HG03565 (cell line): ENCODE results near the gene LIPC.

Experiments
- ATAC-seq: cut with Tn5 transposase; IDR thresholded peaks from one replicate; pipeline ENCODE4 v1.9.1; 2021; ENCODE audit warnings: mild to moderate bottlenecking, moderate library complexity; ENCODE audit not compliant: unreplicated experiment

The LIPC gene

DNA sequence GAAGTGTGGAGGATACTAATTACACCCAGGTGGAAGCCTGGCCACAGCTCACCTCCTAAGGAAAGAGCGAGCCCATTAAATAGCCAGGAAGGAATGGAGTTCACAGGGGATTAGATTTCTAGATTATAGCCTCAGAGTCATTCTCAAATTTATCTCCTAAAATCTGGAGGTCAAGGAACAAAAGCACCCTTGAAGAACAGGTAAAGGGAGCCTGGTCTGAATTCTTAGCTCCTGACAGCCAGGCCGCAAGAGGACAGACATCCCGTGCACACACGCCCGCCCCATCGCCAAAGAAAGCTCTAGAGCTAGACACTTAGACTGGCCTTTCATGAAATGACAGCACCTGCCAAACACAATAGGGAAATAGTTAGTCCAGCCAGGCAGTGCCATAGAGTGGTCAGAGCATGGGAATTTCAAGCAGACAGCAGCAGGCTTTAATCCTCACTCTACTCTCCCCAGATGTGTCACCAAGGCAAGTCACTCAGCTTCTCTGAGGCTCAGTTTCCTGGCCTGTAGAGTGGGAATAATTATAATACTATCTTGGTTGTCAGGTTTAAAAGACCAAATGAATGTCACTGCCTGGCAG lies 59.2 kb downstream of the LIPC start:
- ATAC-seq = no peak

DNA sequence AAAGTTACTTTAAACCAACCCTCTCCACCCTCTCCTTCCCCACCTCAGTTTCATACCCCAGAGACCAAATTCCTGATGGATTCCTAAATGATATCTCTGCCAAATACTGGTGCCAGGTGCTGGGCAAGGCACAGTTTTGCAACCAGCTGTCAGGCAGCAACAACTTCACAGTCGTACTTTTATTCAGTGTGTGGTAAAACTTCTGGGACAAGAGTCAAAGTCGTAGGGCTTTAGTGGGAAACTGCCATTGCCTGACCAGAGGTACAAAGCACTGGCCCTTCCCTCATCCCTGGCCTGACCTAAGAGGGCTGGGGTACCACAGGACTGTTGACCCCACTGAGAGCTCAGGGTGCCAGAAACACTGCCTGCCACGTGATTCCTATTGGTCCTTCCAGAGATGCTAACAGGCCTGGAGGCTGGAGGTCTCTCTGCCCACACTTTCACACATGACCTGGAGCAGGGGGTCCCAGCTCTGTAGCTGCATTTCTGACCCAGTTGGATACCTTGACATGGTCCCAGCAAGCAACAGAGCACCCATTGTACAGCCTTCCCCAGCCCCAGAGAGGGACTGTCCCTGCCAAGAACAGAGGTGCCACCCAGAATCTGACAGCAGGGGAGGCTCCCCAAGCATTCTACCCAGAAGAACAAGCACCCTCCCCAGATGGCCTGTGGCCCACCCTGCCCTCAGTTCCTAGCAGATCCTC lies 59.9 kb downstream of the LIPC start:
- ATAC-seq = no peak

DNA sequence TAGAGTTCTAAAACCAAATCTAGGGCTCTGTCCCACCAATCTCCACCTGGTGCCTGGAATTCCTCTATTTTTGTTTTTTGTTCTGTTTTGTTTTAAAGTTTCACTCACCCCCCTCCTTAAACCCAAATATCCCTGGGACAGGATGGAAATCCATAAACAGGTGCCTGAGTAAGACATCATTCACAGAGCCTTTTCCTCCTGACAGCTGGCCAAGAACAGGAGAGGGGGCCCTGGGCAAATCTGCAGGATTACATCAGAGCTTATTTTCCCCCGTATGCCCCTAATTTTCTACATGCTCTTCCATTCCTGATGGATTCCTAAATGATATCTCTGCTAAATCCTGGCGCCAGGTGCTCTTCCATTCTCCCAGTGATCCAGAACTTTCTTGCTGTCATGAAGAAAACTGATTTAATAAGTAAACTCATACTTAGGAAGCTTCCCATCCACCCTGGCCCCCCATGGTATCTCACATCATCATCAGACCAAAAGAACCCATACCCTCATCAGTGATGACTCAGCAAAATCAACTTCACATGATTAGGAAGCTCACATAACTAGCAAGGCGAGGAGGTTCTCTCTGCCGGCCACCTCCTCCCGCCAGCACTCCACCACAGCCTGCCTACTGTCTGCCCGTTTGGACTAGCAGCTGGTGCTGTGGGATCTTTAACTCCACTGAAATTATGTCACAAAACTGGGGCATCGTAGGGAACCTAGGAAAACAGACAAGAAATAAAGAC lies 61.0 kb downstream of the LIPC start:
- ATAC-seq = no peak

DNA sequence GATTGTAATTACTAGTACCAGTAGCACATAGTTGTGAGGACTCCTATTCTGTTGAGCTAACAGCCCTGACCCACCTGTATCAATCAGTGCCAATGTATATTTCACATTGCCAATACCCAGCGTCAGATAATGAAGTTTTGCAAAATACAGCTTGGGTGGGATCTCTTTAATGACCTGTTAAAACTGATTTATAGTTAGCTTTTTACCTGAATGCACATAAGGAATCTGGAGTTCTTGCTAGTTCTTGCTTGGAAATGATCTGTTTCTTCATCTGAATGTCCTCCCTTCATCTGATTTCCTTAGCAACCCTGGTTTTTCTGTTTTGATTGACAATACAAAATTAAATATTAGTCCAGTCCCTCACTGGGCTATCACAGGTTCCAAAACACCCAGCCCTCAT lies 62.8 kb downstream of the LIPC start:
- ATAC-seq = no peak

DNA sequence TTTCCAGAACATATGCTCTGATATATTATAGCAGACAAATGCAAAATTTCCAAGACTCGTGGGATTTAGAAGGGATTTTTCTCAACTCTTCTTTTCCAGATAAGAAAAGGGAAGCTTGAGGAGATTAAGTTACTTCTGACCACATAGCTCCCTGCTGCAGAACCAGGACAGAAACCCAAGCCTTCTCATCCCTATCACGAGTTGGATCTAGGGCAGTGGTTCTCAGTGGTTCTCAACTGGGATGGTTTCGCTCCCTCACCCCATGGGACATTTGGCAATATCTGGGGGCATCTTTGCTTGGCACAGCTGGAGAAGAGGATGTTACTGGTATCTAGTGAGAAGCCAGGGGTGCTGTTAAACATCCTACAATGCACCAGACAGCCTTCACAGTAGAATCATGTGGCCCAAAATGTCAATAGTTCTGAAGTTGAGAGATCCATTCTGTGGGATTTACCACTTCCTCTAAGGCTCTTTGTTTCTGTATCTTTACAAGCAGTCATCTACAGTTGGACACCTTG lies 64.2 kb downstream of the LIPC start:
- no peak for ATAC-seq

DNA sequence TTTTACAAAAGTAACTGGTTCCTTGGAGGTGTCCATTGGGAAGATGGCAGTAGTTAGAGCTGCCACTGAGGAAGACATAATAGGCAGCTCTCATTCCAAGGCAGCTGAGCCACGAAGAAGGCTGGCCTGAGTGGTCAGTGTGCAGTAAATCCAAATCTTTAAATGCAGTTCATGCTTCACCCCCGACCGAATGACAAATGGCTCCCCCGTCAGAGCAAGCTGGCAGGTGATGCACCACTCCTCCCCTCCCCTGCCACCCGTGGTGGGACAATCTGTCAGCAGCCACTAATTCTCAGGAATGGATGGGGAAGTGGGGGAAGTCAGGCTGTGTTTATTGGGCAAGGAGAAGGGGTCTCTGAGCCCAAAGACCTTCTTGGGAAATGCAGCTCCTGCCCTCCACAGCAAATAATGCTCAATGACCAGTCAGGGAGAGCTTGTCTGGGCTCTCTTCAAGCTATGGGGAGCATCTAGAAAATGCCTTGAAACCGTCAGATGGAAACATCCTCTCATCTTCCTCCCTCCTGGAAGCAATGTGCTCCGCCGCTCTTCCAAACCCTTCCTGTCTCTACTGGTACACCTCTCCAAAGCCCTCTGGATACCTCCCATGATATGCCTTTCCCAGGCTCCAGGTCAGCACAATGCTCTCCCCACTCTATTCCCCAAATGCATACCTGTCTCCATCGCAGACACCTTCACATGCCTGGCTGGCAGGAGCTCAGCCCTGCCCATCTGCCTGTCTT lies 65.4 kb downstream of the LIPC start:
- no peak for ATAC-seq

DNA sequence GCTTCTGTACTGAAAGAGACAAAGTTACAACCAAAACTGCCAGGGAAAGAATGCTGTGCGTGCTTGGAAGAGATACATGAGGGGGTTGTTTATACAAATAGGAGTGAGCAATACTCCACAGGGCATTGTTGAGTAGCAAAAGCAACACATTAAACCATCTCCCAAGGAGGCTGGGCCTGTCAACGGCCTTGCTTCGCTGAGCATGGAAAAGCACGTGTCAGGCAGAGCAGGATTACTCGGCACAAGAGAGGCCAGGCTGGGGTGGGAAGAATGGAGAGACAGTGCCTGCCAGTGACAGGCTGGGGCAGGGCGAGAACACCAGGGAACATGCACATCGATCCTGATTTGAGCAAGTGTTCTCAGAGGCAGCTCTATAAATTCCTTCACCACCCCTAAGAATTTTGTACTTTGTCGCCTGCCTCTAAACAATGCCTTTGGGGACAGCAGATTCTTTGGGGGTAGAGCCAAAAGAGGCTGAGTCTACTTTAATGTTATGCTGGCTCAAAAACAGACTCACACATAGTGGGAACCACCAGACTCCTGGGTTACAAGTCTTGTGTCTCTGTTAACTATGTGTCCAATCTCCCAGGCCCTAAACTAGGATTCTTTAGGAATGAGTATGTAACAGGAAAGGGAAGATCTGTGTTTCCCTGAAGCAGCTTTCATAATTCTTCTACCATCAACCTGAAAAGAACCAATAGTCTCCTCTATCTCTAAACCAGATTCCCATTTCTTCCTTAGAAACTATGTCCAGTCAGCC lies 67.2 kb downstream of the LIPC start:
- ATAC-seq = no peak

DNA sequence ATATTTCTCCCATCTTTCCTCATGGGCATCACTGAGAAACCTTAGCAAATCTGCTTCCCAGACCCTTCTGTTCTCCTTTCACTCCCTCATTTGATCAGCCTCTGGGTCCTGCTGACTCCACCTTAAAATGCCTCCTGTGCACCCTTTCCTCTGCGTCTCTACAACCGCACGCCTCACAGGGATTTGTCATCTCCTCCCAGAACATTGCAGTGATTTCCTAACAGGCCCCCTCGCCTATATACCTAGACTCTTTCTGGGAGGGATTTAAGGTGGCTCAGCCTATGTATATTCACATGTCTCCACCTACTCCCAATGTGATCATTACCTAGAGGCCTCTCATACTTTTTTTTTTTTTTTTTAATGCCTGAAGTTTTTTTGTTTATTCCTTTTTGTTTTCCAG lies 69.2 kb downstream of the LIPC start:
- no peak for ATAC-seq

DNA sequence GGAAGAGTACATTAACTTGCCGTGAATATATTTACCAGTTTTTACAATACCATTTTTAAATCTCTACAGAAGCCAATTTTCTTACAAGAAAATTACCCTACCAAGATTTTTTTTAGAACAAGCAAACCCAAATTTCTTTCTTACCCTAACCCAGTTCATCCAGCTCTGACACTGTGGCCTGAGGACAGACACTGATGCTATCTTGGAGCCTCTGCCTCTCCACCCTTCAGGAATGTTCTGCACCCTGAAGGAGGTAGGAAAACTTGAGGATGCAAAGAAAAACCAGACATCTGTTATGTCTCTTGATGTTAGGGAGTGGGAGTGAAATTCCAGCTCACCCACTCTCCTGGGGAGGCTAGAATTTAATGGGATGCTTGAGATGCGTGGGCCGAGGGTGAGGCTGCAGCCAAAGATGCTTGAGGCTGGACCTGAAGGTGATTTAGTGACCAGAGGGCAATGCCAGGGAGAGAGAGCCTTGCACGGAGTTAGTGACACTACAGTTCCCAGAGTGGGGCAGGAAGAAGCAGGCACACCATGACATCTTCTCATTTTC lies 69.9 kb downstream of the LIPC start:
- ATAC-seq = no peak

DNA sequence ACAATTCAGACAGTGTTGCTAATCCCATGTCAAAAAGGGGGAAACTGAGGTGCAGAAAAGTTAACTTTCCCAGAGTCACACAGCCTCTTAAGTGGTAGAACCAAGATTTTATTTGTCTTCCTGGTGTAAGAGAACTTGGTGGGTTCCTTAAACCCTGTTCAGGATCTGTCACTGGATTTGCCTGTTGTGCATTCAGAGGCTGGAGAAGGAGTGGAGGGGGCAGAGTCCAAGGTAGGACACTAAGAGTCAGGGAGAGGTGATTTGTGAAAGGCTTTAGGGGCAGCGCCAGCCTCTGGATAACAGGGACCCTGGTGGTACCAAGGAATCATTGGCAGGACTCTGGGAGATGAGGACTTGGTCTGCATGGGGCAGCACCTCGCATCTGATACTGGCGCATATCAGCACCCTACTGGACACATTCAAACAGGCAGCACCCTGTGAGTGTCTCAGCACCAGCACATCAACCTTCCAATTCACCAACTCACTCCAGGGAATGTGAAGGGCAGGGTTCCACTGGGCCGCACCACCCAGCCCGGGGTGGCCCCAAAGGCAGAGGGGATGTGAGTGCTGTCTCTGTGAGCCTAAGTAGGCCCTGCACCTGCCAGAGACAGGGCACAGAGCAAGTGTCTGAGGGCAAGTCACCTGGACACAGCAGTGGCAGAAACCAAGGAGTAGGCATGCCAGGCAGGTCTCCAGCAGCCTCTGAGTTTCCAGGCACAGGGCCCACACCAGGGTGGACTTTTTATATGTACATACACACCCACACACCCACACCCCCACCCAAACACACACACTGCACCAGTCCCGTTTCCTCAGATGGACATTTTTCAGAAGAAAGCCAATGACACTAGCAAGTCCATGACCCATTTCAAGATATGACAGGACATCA lies 71.6 kb downstream of the LIPC start:
- no peak for ATAC-seq

DNA sequence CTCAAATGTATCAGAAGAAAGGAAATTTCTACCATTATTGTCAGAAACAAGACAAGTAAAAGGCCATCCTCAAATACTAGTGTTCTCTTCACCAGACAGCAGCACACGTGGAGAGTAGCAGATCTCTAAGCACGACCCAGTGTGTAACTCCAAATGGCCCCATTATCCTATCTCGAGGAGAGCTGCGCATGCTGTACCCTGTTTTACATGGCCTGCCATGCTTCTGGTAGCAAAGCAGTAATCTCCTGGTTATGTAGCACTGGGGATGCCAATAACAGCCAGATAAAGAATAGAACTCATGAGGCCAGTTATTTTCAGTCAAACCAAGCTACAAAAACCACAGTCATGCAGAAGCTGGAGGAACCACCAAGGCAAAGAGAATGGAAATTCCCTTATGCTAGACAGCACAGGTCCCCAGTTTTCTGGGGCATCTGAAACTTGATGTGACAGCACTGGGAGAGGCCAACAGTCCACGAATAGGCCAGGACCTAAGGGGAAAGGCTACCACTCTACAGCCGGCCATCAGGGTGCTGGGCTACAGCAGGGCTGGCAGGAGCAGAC lies 73.0 kb downstream of the LIPC start:
- no peak for ATAC-seq

DNA sequence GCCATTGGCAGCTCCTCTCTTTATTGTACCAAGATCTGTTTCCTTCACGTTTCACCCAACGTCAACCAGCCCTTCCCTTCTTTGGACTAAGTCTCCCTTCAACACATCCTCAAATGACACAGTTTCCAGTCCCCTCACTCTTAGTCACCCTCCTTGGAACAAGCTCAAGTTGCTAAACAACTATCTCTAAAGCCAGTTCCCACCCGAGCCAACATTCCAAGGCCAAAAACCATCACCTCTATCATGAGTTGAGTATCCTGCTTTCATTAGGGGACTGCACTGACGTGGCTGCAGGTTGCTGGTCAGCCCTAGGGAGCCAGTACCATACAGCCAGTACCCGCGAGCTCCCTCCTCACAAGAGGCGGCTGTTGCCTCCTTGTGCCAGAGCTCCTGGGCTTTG lies 73.8 kb downstream of the LIPC start:
- ATAC-seq = no peak

DNA sequence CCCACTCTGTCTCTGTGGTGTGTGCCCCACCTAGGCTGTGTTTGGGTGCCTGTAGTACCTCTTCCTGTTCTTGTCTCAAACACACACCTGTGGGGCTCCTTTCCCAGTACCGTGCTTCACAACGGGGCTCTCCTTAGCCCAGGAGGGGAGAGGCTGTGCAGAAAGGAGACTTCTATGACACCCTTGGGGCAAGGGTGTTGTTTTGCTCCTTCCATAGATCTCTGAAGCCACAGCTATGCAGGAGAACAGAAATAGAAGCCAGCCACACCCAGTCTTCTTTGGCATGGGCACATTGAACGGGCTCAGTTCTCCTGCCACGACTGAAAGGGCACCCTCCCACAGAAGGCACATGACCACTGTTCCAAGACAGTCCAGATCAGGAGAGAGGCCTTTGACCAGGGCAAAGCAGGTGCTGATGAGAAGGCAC lies 74.3 kb downstream of the LIPC start:
- no peak for ATAC-seq

DNA sequence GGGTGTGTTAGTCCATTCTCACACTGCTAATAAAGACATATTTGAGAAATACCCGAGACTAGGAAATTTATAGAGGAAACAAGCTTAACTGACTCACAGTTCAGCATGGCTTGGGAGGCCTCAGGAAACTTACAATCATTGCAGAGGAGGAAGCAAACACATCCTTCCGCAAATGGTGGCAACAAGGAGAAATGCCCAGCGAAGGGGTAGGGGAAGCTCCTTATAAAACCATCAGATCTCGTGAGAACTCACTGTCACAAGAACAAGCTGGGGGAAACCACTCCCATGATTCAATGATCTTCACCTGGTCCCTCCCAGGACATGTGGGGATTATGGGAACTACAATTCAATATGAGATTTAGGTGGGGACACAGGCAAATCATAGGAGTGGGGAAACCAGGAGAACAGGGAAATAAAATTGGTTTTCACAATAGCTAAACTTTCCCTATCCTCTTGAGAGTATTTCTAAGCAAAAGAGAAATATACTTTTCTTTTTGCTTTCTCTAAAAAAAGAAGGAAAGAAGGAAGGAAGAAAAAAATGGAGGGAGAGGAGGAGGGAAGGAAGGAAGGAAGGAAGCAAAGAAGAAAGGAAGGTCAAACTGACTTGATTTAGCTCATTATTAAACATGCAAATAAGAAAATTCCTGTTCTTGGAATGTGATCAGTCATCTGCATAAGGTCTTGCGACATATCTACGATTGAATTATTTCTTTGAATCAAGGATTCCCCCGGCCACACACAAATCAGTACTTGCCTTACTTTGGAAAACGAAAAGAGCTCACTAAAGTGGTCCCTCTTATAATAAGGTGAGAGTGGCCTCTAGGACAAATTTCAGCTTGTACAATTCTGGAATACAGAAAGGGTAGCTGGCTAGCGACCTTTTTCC lies 75.2 kb downstream of the LIPC start:
- no peak for ATAC-seq

DNA sequence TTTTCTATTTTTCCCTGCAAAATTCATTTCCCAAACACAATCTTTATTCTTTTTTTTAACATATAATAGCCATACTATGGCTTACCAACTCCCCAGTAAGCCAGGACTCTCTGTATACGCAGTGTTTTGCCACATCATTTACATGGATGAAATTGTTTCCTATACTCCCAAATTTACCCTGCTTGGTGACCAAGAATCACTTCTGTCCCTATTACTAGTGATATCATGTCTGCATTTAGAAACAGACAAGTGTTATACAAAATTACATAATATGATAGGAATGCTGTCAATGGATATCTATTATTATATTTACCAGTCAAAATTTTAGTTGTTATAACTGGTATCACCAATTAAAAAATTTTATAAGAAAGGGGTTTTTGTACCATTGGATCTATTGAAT lies 77.8 kb downstream of the LIPC start:
- ATAC-seq = no peak

DNA sequence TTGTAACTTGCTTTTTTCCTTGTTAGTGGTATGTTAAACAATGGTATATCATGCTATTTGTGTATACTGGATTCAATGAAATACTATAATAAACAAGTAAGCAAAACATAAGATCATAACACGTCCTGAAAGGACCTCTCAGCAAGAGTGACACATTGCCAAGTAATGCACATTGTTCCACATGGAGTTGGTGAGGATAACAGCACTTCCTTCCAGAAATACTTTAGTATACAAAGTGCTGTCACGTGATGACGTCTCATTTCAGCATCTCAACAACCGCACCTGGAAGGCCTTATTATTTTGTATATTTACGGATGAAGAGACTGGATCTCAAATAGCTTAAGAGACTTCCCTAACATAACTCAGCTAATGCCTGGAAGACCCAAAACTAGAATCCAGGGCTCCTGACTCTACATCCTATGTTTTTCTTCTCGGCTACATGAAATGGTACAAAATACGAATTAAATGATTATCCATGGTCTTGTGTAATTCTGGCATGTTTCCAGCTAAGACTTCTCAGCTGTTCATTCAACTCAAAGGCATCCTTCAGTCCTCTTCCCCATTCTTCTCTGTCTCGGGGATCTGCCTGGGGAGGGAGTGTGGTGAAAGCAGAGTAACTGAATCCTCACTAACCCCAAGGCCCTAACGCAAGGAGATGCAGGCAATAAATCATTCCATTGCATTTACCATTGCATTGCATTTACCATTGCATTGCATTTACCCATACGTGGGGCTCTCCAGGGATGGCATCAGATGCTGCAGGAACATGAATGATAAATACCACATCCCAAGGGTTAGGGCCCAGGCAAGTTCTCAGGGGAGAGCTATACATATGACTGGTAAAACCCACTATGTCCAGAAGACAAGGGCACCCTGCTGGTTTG lies 79.2 kb downstream of the LIPC start:
- ATAC-seq = no peak

DNA sequence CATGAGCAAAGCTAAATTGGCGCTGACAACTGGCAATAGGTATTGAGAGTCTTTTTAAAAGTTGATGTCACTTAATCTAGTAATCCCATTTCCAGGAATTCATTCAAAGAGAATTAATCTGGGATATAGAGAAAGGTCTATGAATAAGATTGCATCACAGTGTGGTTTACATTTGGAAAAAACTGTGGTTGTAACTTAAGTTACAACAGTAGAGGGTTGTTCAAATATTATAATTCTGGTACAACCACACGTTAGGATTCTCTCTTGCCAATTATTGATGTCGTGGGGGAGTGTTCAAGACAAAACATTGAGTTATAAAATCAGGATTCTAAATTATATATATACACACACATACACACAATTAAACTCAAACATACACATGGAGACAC lies 79.8 kb downstream of the LIPC start:
- no peak for ATAC-seq
